HFF-Myc (cell line): ENCODE results near the gene ARFIP1.

Experiments
- DNase-seq: peaks from one replicate; pipeline ENCODE4 v3.0.0-alpha.2; 2011; ENCODE audit warnings: low read depth; ENCODE audit errors: extremely low read depth
- H3K4me3 ChIP-seq: replicated peaks from 2 replicates; pipeline ENCODE4 v1.5.1; 2011; ENCODE audit warnings: low read depth, mild to moderate bottlenecking, control low read depth, low read length
- TF ChIP-seq, protein P1 (sequence below): IDR thresholded peaks from 2 replicates; pipeline ENCODE4 v1.5.1; 2012; ENCODE audit warnings: mild to moderate bottlenecking, low read depth, low read length, control low read depth; ENCODE audit errors: missing control alignments

Gene ARFIP1, protein sequence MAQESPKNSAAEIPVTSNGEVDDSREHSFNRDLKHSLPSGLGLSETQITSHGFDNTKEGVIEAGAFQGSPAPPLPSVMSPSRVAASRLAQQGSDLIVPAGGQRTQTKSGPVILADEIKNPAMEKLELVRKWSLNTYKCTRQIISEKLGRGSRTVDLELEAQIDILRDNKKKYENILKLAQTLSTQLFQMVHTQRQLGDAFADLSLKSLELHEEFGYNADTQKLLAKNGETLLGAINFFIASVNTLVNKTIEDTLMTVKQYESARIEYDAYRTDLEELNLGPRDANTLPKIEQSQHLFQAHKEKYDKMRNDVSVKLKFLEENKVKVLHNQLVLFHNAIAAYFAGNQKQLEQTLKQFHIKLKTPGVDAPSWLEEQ

DNA sequence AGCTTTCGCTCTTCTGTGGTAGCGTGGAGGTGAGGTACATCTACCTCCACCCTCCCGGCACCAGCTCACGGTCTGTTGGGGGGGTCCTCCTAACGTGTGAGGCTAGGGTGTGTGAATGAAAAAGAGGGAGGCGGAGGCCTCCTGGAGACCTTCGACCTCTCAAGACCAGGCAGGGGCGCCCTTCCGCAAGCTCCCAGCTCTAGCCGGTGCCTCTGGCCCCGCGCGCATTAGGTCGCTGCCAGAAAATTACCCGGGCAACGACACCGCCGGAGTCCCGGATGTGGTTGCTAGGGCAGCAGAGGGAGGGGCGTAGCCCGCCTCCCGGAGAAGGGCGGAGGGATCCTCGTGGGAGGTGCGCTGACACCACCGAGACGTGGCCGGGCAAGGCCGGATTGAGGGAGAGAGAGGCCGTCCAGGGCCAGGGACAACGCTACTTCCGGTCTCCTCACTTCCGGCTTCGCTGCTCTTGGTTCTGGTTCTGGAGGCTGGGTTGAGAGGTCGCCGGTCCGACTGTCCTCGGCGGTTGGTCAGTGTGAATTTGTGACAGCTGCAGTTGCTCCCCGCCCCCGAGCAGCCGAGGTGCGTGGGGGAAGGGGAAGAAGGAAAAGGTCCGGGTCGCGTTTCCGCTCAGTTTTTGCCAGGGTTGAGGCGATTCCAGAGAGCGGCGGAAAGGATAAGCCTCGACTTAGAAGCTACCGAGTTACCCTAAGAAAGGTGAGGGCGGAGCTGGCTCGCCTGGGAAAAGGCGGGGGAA is at the start of gene ARFIP1, which contains the start of gene TIGD4:
TSS of gene ARFIP1 (plus strand) at position 442 of the 754 bp plus-strand sequence. CDS start 49,680 bp downstream, outside the sequence.
TSS of gene TIGD4 (minus strand) at position 218 of the 754 bp plus-strand sequence. CDS start 8,726 bp downstream, outside the sequence.
- DNase-seq = peak; percentile 92
- H3K4me3 ChIP-seq = peak within 1 kb of the TSS; percentile 94
- TF ChIP-seq, protein P1, sequence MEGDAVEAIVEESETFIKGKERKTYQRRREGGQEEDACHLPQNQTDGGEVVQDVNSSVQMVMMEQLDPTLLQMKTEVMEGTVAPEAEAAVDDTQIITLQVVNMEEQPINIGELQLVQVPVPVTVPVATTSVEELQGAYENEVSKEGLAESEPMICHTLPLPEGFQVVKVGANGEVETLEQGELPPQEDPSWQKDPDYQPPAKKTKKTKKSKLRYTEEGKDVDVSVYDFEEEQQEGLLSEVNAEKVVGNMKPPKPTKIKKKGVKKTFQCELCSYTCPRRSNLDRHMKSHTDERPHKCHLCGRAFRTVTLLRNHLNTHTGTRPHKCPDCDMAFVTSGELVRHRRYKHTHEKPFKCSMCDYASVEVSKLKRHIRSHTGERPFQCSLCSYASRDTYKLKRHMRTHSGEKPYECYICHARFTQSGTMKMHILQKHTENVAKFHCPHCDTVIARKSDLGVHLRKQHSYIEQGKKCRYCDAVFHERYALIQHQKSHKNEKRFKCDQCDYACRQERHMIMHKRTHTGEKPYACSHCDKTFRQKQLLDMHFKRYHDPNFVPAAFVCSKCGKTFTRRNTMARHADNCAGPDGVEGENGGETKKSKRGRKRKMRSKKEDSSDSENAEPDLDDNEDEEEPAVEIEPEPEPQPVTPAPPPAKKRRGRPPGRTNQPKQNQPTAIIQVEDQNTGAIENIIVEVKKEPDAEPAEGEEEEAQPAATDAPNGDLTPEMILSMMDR = peak; percentile 14

DNA sequence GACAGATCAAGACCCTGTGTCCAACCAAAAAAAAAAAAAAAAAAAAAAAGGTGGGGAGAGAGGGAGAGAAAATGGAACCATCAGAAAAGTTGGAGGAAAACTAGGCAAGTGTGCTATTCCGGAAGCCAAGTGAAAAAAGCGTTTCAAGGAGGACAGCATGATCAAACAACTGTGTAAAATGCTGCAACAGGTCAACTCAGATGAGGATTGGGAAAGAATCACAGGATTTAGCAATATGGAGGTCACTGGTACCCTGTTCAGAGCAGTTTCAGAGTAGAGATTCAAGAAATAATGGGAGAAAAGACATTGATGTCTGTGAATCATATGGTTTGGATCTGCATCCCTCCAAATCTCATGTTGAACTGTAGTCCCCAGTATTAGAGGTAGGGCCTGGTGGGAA is 47.8 kb upstream of the ARFIP1 start:
- DNase-seq = no peak
- TF ChIP-seq, protein P1 = no peak
- H3K4me3 ChIP-seq = no peak overlapping the region

DNA sequence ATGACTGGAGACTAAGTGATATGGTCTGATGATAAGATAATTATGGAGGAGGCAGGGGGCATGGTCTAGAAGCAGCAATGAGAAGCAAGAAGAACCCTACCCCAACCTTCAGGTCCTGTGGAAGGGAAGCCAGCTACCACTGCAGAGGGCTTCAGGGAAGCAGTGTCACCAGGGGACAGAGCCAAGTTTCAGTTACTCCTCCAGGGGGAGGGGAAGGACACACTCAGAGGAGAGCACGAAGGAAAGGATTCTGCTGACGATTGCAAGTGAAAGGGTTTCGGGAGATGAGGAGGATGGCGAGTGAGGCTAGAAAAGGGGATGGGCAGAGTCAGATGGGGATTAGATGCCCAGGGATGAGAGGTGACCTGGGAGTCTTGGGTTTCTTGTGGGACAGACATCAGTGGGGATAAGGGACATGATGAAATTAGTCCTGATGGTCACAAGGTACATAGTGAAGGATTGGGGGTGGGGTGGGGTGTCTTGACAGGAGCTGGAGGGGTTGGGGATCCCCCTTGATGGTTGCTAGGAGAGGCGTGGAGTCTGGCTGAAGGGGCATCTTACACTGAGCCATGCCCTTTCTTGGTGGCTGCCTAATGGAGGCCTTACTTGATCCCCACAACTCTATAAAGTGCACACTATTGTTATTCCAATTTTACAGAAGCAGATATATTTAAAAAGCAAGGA is 45.6 kb upstream of the ARFIP1 start:
- TF ChIP-seq, protein P1 = no peak
- H3K4me3 ChIP-seq = no peak overlapping the region
- no peak for DNase-seq

DNA sequence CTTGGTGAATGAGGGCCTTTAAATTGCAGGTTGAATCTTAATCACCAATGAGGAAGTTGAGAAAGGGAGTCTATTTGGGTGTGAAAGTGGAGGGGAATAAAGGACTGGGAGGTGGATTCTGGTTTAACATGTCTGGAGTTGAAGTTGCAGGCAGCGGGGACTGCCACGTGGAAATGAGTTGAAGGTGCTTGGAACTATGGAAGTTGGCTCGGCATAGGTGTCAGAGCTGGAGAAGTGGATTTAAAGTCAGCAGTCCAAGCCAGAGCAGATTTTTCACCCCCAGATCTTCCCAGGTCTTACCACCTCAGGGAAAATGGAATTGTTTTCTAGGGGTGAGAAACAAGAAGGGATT is 45.1 kb upstream of the ARFIP1 start:
- TF ChIP-seq, protein P1 = no peak
- no peak for DNase-seq
- H3K4me3 ChIP-seq = no peak overlapping the region

DNA sequence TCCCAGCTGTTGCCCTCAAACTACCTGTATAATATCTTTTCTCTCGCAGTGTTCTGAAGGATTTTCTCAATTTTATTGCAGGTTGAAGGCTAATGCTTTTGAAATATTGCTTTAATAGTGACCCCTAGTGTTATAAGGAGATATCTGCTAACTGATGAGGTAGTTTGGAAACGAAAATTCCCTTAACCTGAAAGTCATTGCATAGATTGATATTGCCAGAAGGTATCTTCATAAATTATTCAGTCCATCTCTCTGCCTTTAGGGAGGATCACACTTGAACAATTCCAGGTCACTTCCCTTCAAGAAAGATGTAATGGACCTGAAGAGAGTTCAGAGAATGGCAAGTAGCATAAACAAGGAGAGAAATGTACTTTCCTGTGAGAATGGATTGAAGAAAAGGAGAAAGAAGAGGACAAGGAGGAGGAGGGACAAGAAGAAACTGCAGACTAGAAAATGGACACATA is 44.3 kb upstream of the ARFIP1 start:
- DNase-seq = no peak
- H3K4me3 ChIP-seq = no peak overlapping the region
- TF ChIP-seq, protein P1 = peak; percentile 42

DNA sequence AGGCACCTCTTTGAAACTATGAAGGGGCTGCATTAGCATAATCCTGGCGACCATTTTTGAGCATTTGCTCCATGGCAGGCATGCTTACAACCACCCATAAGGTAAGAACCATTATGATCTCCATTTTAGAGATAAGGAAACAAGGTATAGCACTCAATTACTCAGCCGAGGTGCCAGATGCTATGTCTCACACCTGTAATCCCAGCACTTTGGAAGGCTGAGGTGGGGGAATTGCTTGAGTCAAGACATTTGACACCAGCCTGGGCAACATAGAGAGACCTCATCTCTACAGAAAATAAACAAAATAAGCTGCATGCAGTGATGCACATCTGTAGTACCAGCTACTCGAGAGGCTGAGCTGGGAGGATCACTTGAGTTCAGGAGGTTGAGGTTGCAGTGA is 43.8 kb upstream of the ARFIP1 start:
- TF ChIP-seq, protein P1 = no peak
- DNase-seq = no peak
- H3K4me3 ChIP-seq = no peak overlapping the region
